Epithelial cell of esophagus (primary cell): Measurements from ENCODE around the gene CTLA4.

ENCODE experiments used
- DNase-seq: peaks from one replicate; pipeline ENCODE4 v3.0.0; 2010; ENCODE audit warnings: low read depth
- H3K4me3 ChIP-seq: 2 replicates; pipeline ENCODE4 v1.5.1; 2011; ENCODE audit warnings: mild to moderate bottlenecking, low read length, control low read depth
- CTCF ChIP-seq: IDR thresholded peaks from 2 replicates; pipeline ENCODE4 v1.5.1; 2011; ENCODE audit warnings: low read depth, mild to moderate bottlenecking, low read length, control low read depth, inconsistent platforms; ENCODE audit not compliant: insufficient read depth; ENCODE audit errors: missing control alignments

Gene CTLA4

DNA sequence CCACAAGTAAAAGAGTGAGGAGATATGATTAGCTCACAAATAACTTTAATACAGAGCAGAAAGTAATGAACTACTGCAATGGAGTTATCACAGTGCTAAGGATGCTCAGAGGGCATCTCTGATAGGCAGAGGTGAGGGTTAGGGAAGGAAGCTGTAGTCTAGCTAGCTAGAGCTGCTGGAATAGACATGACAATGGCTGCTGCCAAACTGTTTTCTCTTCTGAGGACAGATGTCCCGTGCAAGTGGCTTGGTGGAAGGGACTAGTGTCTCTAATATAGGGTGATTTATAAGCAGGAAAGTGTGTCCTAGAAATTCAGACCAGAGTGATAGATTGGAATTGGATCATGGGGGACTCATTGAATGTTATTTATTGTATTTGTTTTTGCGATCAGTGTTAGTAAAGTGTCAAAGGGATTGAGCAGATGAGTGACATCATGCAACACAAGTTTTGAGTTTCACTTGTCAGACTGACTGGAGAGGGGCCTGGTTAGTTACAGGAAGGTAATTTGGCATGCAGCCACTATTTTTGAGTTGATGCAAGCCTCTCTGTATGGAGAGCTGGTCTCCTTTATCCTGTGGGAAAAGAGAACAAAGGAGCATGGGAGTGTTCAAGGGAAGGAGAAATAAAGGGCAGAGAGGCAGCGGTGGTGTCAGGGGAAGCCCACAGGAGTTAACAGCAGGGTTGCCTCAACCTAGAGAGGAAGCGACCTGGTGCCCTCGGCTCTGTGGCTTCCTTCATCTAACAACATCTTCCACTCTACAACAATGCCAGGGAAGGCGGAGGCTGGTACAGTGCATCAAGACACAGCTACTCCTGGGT lies 1.9 kb downstream of the CTLA4 start:
- TF ChIP-seq CTCF = no peak
- no peak overlapping the region for H3K4me3 ChIP-seq
- no peak for DNase-seq

GRCh38 chr2:203870481-203870880 lies 2.9 kb downstream of the CTLA4 start:
- DNase-seq = no peak
- H3K4me3 ChIP-seq = no peak overlapping the region
- TF ChIP-seq CTCF = no peak

- no peak for TF ChIP-seq CTCF
- H3K4me3 ChIP-seq = no peak overlapping the region
- DNase-seq = no peak
Measured at GRCh38 chr2:203870941-203871340, 3.4 kb downstream of the CTLA4 start.

GRCh38 chr2:203871371-203871983 lies 3.9 kb downstream of the CTLA4 start:
- no peak for DNase-seq
- no peak overlapping the region for H3K4me3 ChIP-seq
- no peak for TF ChIP-seq CTCF

DNA sequence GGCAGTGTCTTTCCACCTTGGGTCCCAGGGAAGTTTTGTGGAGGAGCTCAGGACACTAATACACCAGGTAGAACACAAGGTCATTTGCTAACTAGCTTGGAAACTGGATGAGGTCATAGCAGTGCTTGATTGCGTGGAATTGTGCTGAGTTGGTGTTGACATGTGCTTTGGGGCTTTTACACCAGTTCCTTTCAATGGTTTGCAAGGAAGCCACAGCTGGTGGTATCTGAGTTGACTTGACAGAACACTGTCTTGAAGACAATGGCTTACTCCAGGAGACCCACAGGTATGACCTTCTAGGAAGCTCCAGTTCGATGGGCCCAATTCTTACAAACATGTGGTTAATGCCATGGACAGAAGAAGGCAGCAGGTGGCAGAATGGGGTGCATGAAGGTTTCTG lies 5.9 kb downstream of the CTLA4 start:
- DNase-seq = no peak
- no peak overlapping the region for H3K4me3 ChIP-seq
- no peak for TF ChIP-seq CTCF

- TF ChIP-seq CTCF = no peak
- DNase-seq = peak; percentile 35
- H3K4me3 ChIP-seq = no peak overlapping the region
Measured at GRCh38 chr2:203873921-203874631, 6.5 kb downstream of the CTLA4 start.

- no peak for TF ChIP-seq CTCF
- DNase-seq = no peak
- no peak overlapping the region for H3K4me3 ChIP-seq
Measured at GRCh38 chr2:203875471-203875870, 7.9 kb downstream of the CTLA4 start.
